DLD1 (cell line): ENCODE results near the gene DNM3.

Source experiments
- in situ Hi-C: cut with HindIII; loops from 2 replicates; pipeline ENCODE4 v1.10.0; 2017; ENCODE audit warnings: low sequenced_read_pairs

The DNM3 gene

GRCh38 chr1:172206256-172206655, 365.0 kb downstream of the DNM3 start:
- in situ Hi-C loops: no loop called here

- in situ Hi-C loops: no loop called here
These were observed 367.3 kb downstream of the DNM3 start for GRCh38 chr1:172208635-172209034.

GRCh38 chr1:172211221-172211620, 369.9 kb downstream of the DNM3 start:
- in situ Hi-C loops: no loop called here

- in situ Hi-C loops: no loop called here
These were observed 370.8 kb downstream of the DNM3 start for GRCh38 chr1:172212124-172212523.

GRCh38 chr1:172215006-172215405, 373.7 kb downstream of the DNM3 start:
- in situ Hi-C loops: no loop called here

GRCh38 chr1:172219966-172220365, 378.7 kb downstream of the DNM3 start:
- in situ Hi-C loops: no loop called here

- in situ Hi-C loops: no loop called here
These were observed 379.1 kb downstream of the DNM3 start for GRCh38 chr1:172220376-172220775.

- in situ Hi-C loops: no loop called here
These were observed 380.1 kb downstream of the DNM3 start for GRCh38 chr1:172221436-172221835.

GRCh38 chr1:172224871-172225270, 383.6 kb downstream of the DNM3 start:
- in situ Hi-C loops: no loop called here

GRCh38 chr1:172229942-172230341, 388.6 kb downstream of the DNM3 start:
- in situ Hi-C loops: no loop called here

GRCh38 chr1:172230526-172230925, 389.2 kb downstream of the DNM3 start:
- in situ Hi-C loops: no loop called here

GRCh38 chr1:172236958-172237357, 395.7 kb downstream of the DNM3 start:
- in situ Hi-C loops: no loop called here

GRCh38 chr1:172238158-172238557, 396.9 kb downstream of the DNM3 start:
- in situ Hi-C loops: no loop called here

- in situ Hi-C loops: no loop called here
These were observed 397.7 kb downstream of the DNM3 start for GRCh38 chr1:172238965-172239364.

GRCh38 chr1:172239901-172240300, 398.6 kb downstream of the DNM3 start:
- in situ Hi-C loops: no loop called here

- in situ Hi-C loops: no loop called here
These were observed 400.2 kb downstream of the DNM3 start for GRCh38 chr1:172241540-172241939.

GRCh38 chr1:172244865-172245264, 403.6 kb downstream of the DNM3 start:
- in situ Hi-C loops: no loop called here

- in situ Hi-C loops: no loop called here
These were observed 404.5 kb downstream of the DNM3 start for GRCh38 chr1:172245788-172246187.

- in situ Hi-C loops: no loop called here
These were observed 405.5 kb downstream of the DNM3 start for GRCh38 chr1:172246521-172247390.

- in situ Hi-C loops: no loop called here
These were observed 410.2 kb downstream of the DNM3 start for GRCh38 chr1:172251486-172251885.

- in situ Hi-C loops: no loop called here
These were observed 411.0 kb downstream of the DNM3 start for GRCh38 chr1:172252321-172252720.

- in situ Hi-C loops: no loop called here
These were observed 411.7 kb downstream of the DNM3 start for GRCh38 chr1:172252958-172253357.
